H1 (cell line): ENCODE results near the gene HOXD4. TPM values are rescaled to one million over a fixed set of nuclear protein-coding genes. Genes with fewer than 3 reads are reported as not detected.

ENCODE experiments used
- CTCF ChIA-PET: fragments of 300-600 bp; sonication (Branson Sonifier 250); formaldehyde crosslinking; loops from one replicate; lab custom pipeline; 2021; ENCODE audit not compliant: partially characterized antibody; lab: Charles Lee
- POLR2A ChIA-PET: fragments of 300-600 bp; sonication (Branson Sonifier 250); formaldehyde crosslinking; loops from one replicate; lab custom pipeline; 2021; ENCODE audit warnings: inconsistent platforms; ENCODE audit not compliant: partially characterized antibody; lab: Charles Lee
- DNase-seq, 2 experiments: peaks; one replicate each; pipeline versions ENCODE4 v3.0.0 to v3.0.0-alpha.2; 2010 to 2022; ENCODE audit warnings: low spot score in 2 of 2, low read depth in 1 of 2, mixed read lengths in 1 of 2
- FAIRE-seq: peaks from 2 replicates; lab custom pipeline; 2011; peaks lifted over from hg19 to GRCh38; lab: Jason Lieb, UNC
- H2AFZ ChIP-seq: 2 replicates; pipeline ENCODE4 v1.8.1; 2012; ENCODE audit warnings: low read length, inconsistent platforms
- H2AK5ac ChIP-seq: 2 replicates; pipeline ENCODE4 v1.6.1; 2013; ENCODE audit warnings: low read depth, low read length
- H2BK120ac ChIP-seq: replicated peaks from 2 replicates; pipeline ENCODE3; 2013; ENCODE audit warnings: low read depth, low read length, inconsistent platforms
- H2BK12ac ChIP-seq: 2 replicates; pipeline ENCODE4 v1.6.1; 2013; ENCODE audit warnings: low read depth, low read length
- H2BK15ac ChIP-seq: 2 replicates; pipeline ENCODE4 v1.6.1; 2013; ENCODE audit warnings: low read length
- H2BK20ac ChIP-seq: 2 replicates; pipeline ENCODE4 v1.6.1; 2013; ENCODE audit warnings: low read length
- H2BK5ac ChIP-seq: 2 replicates; pipeline ENCODE4 v1.6.1; 2013; ENCODE audit warnings: low read depth, low read length
- H3K14ac ChIP-seq: 2 replicates; pipeline ENCODE4 v1.6.1; 2013; ENCODE audit warnings: inconsistent platforms; ENCODE audit not compliant: insufficient read length
- H3K18ac ChIP-seq: 2 replicates; pipeline ENCODE4 v1.6.1; 2013; ENCODE audit warnings: low read length; ENCODE audit errors: extremely low read depth
- H3K23ac ChIP-seq: 2 replicates; pipeline ENCODE4 v1.6.1; 2013; ENCODE audit warnings: inconsistent platforms; ENCODE audit not compliant: insufficient read length
- H3K23me2 ChIP-seq: 2 replicates; pipeline ENCODE4 v1.6.1; 2013; ENCODE audit warnings: low read depth, low read length
- H3K27ac ChIP-seq: 2 replicates; pipeline ENCODE4 v1.6.1; 2011; ENCODE audit warnings: low read depth, low read length, inconsistent platforms
- H3K27me3 ChIP-seq, 4 experiments: replicated peaks in 1 of 4; 1 replicate in 1 of 4; 2 replicates in 3 of 4; pipeline versions ENCODE4 v1.6.1 to v1.8.1; 2011 to 2013; ENCODE audit warnings: low read length in 3 of 4, mild to moderate bottlenecking in 3 of 4, inconsistent platforms in 2 of 4, mixed read lengths in 2 of 4, moderate library complexity in 1 of 4; ENCODE audit not compliant: control insufficient read depth in 3 of 4, insufficient read depth in 3 of 4; ENCODE audit errors: extremely low read depth in 1 of 4
- H3K36me3 ChIP-seq, 4 experiments: 2 replicates each; pipeline versions ENCODE4 v1.6.1 to v1.8.1; 2011 to 2013; ENCODE audit warnings: mild to moderate bottlenecking in 4 of 4, low read length in 3 of 4, moderate library complexity in 2 of 4, control low read depth in 1 of 4, inconsistent platforms in 1 of 4; ENCODE audit not compliant: insufficient read depth in 4 of 4, control insufficient read depth in 2 of 4
- H3K4ac ChIP-seq: replicated peaks from 2 replicates; pipeline ENCODE3; 2013; ENCODE audit warnings: low read length, low read depth, mixed read lengths, inconsistent platforms; ENCODE audit not compliant: insufficient read length
- H3K4me1 ChIP-seq, 4 experiments: replicated peaks in 1 of 4; 1 replicate in 1 of 4; 2 replicates in 3 of 4; pipeline versions ENCODE4 v1.6.1 to v1.8.1; 2011 to 2013; ENCODE audit warnings: low read length in 3 of 4, inconsistent platforms in 2 of 4, mixed read lengths in 1 of 4; ENCODE audit not compliant: insufficient read depth in 4 of 4, control insufficient read depth in 3 of 4
- H3K4me2 ChIP-seq, 2 experiments: 2 replicates each; pipeline versions ENCODE4 v1.6.1 to v1.8.1; 2011 to 2013; ENCODE audit warnings: low read depth in 2 of 2, low read length in 2 of 2, control low read depth in 1 of 2, inconsistent platforms in 1 of 2, mild to moderate bottlenecking in 1 of 2; ENCODE audit not compliant: insufficient read depth in 1 of 2
- H3K4me3 ChIP-seq, 4 experiments: fragments of 200-600, 300-600 bp in 1 of 4; sonication (generic), shearing (Covaris generic), sonication (Bioruptor Twin) in 1 of 4; 2 replicates each; pipeline versions ENCODE4 v1.5.1 to v1.8.1; 2011 to 2016; ENCODE audit warnings: low read length in 4 of 4, low read depth in 3 of 4, control low read depth in 2 of 4, inconsistent platforms in 2 of 4, mild to moderate bottlenecking in 2 of 4, mixed read lengths in 1 of 4, moderate library complexity in 1 of 4; ENCODE audit not compliant: insufficient read depth in 2 of 4; ENCODE audit errors: extremely low read depth in 1 of 4
- H3K56ac ChIP-seq: replicated peaks from 2 replicates; pipeline ENCODE3; 2013; ENCODE audit warnings: low read depth, mild to moderate bottlenecking, mixed read lengths, low read length, inconsistent platforms; ENCODE audit not compliant: insufficient read length
- H3K79me1 ChIP-seq: 2 replicates; pipeline ENCODE4 v1.6.1; 2013; ENCODE audit warnings: low read depth, low read length, control low read depth
- H3K79me2 ChIP-seq, 2 experiments: 2 replicates each; pipeline versions ENCODE4 v1.6.1 to v1.8.1; 2012 to 2013; ENCODE audit warnings: low read length in 2 of 2, mild to moderate bottlenecking in 2 of 2, inconsistent platforms in 1 of 2; ENCODE audit not compliant: insufficient read depth in 2 of 2, control insufficient read depth in 1 of 2
- H3K9ac ChIP-seq, 4 experiments: replicated peaks in 1 of 4; 1 replicate in 1 of 4; 2 replicates in 3 of 4; pipeline versions ENCODE4 v1.6.1 to v1.8.1; 2011 to 2013; ENCODE audit warnings: low read depth in 3 of 4, low read length in 3 of 4, control low read depth in 2 of 4, mild to moderate bottlenecking in 2 of 4, moderate library complexity in 2 of 4, inconsistent platforms in 1 of 4; ENCODE audit errors: extremely low read depth in 1 of 4
- H3K9me3 ChIP-seq, 2 experiments: 2 replicates each; pipeline versions ENCODE4 v1.6.1 to v1.8.1; 2012 to 2013; ENCODE audit warnings: mild to moderate bottlenecking in 2 of 2, moderate library complexity in 2 of 2, control low read depth in 1 of 2, inconsistent platforms in 1 of 2, low read depth in 1 of 2, low read length in 1 of 2, mixed read lengths in 1 of 2; ENCODE audit not compliant: insufficient read depth in 2 of 2
- H4K20me1 ChIP-seq, 2 experiments: replicated peaks in 1 of 2; 2 replicates each; pipeline versions ENCODE3 to v1.8.1; 2011 to 2013; ENCODE audit warnings: inconsistent platforms in 2 of 2, low read length in 2 of 2, mild to moderate bottlenecking in 1 of 2; ENCODE audit not compliant: insufficient read depth in 2 of 2, control insufficient read depth in 1 of 2
- H4K5ac ChIP-seq: 2 replicates; pipeline ENCODE4 v1.6.1; 2013; ENCODE audit warnings: low read length, low read depth, mixed read lengths, inconsistent platforms; ENCODE audit not compliant: insufficient read length
- H4K8ac ChIP-seq: 2 replicates; pipeline ENCODE4 v1.8.0; 2013; ENCODE audit warnings: mild to moderate bottlenecking, moderate library complexity, low read length, inconsistent platforms; ENCODE audit not compliant: insufficient read depth; ENCODE audit errors: extremely low read depth
- H4K91ac ChIP-seq: replicated peaks from 2 replicates; pipeline ENCODE3; 2013; ENCODE audit warnings: low read length, mixed read lengths, inconsistent platforms; ENCODE audit not compliant: insufficient read length
- BRCA1 ChIP-seq: IDR thresholded peaks from 2 replicates; pipeline ENCODE4 v1.6.1; 2012; ENCODE audit warnings: low read depth, low read length, improper control_type of control experiment
- CBX5 ChIP-seq: fragments of 300-800, 300-1000 bp; sonication (generic); IDR thresholded peaks from 2 replicates; pipeline ENCODE4 v1.7.1; 2016; ENCODE audit warnings: antibody characterized with exemption, low read length, low read depth
- CHD2 ChIP-seq: IDR thresholded peaks from 2 replicates; pipeline ENCODE4 v1.6.1; 2012; ENCODE audit warnings: low read length, improper control_type of control experiment
- EP300 ChIP-seq, 2 experiments: IDR thresholded peaks; 1 replicate in 1 of 2; 2 replicates in 1 of 2; pipeline ENCODE4 v1.6.1; 2011 to 2012; ENCODE audit warnings: low read depth in 2 of 2, low read length in 2 of 2, mild to moderate bottlenecking in 2 of 2, borderline replicate concordance in 1 of 2, inconsistent platforms in 1 of 2, moderate library complexity in 1 of 2
- HDAC2 ChIP-seq, 2 experiments: fragments of 300-600 bp in 1 of 2; sonication (generic) in 1 of 2; IDR thresholded peaks; 2 replicates each; pipeline ENCODE4 v1.6.1; 2011 to 2012; ENCODE audit warnings: low read depth in 2 of 2, low read length in 2 of 2, mild to moderate bottlenecking in 2 of 2, moderate library complexity in 2 of 2, borderline replicate concordance in 1 of 2, inconsistent platforms in 1 of 2
- JUND ChIP-seq: IDR thresholded peaks from 2 replicates; pipeline ENCODE4 v1.6.1; 2011; ENCODE audit warnings: mild to moderate bottlenecking, improper control_type of control experiment, low read length
- POLR2A ChIP-seq, 2 experiments: IDR thresholded peaks; 1 replicate in 1 of 2; 2 replicates in 1 of 2; pipeline ENCODE4 v1.6.1; 2011; ENCODE audit warnings: low read depth in 2 of 2, low read length in 2 of 2, mild to moderate bottlenecking in 2 of 2; ENCODE audit errors: control extremely low read depth in 1 of 2
- RXRA ChIP-seq: IDR thresholded peaks from 2 replicates; pipeline ENCODE4 v1.6.1; 2011; ENCODE audit warnings: low read depth, mild to moderate bottlenecking, low read length, moderate library complexity; ENCODE audit not compliant: insufficient read depth
- SP1 ChIP-seq: IDR thresholded peaks from 2 replicates; pipeline ENCODE4 v1.6.1; 2011; ENCODE audit warnings: low read depth, low read length
- TAF1 ChIP-seq: IDR thresholded peaks from 2 replicates; pipeline ENCODE4 v1.6.1; 2011; ENCODE audit warnings: mild to moderate bottlenecking, low read depth, low read length
- WGBS, 2 experiments: shearing (Covaris generic) in 1 of 2; methylation state at CpG; one replicate each; pipeline versions ENCODE4 v1.1.6 to v1.1.7; 2013 to 2015; ENCODE audit warnings: low lambda C conversion rate in 2 of 2, mixed read lengths in 2 of 2, inconsistent platforms in 1 of 2, low coverage in 1 of 2, missing lambda C conversion rate in 1 of 2; ENCODE audit not compliant: insufficient replicate concordance in 2 of 2, insufficient coverage in 1 of 2, insufficient read length in 1 of 2; ENCODE audit errors: extremely low coverage in 1 of 2, missing lambda C conversion rate in 1 of 2; 5-methylcytosine and 5-hydroxymethylcytosine counted together
- polyA plus RNA-seq, 7 experiments: library from polyadenylated mRNA; depleted of rRNA in 3 of 7; stranded (reverse) in 5 of 7; unstranded in 2 of 7; fragments of >200 nt in 5 of 7; fragments of 200-250 nt in 2 of 7; gene quantifications; 1 replicate in 5 of 7; 2 replicates in 1 of 7; 4 replicates in 1 of 7; pipeline versions ENCODE4 v1.2.1 to v1.2.3, GENCODE V29; 2011 to 2013; ENCODE audit warnings: missing spikeins in 2 of 7, mixed read lengths in 2 of 7
- total RNA-seq: library from RNA; stranded (reverse); fragmentation: NEBNext Ultra II Directional; extraction: Animal tissue kit (Norgen Biotek cat#: 25700); gene quantifications from 2 replicates; pipeline ENCODE4 v1.2.1, GENCODE V29; 2021

HOXD4 gene
- total and polyA plus RNA-seq, 2 of the 8 experiments (the other 6 are each of a cell fraction or from before 2014, with no cell fraction given) = not detected

DNA sequence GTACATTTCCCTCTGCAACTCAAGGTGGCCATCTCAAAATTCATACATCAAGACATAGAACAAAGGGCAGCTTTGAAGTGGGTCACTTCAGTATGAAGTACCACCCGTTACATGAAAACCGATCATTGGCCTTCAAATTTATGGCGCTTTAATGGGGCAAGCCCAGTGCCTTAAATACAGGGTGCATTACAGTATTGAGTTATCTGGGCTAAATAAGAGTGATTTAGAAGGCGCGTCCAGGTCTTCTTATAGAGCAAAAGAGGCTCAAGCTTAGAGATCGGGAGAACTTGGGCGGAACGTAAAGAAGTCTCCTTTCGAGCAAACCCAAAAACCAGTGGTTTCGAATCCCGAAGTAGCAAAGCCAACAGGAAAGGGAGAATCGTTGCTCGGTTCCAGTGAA lies 12.9 kb downstream of the HOXD4 start:
- H2BK15ac ChIP-seq = no peak overlapping the region
- H3K4ac ChIP-seq = no peak overlapping the region
- no peaks in the 10 kb centered on the region for H3K79me1 ChIP-seq
- peaks cover 33 to 34% of the 10 kb centered on the region in 2 experiments for H4K20me1 ChIP-seq
- no peak overlapping the region for H3K4me3 ChIP-seq
- H3K36me3 ChIP-seq = peaks cover 0 to 5% (median 0%) of the 10 kb centered on the region in 4 experiments; a peak in 1 of 8 replicates
- H2BK12ac ChIP-seq = peak overlapping the region; percentile 33; the same call in 1 of the 2 replicates
- no peak overlapping the region for H2AFZ ChIP-seq
- no peak overlapping the region for H2BK20ac ChIP-seq
- H3K27ac ChIP-seq = no peak overlapping the region
- H4K8ac ChIP-seq = no peak overlapping the region
- ChIA-PET CTCF (interaction anchor here (0.6 to 3.6 kb wide), 5 partner anchors 11 to 282 kb away, joined by 3 to 25 read pairs (median 3); no protein-coding TSS in a partner anchor), POLR2A (interaction anchor here (1.5 kb wide), 1 partner anchor 50 kb away, joined by 4 read pairs; no protein-coding TSS in a partner anchor)
- H2BK120ac ChIP-seq = no peak overlapping the region
- no peaks in the 10 kb centered on the region for H3K79me2 ChIP-seq
- H3K9ac ChIP-seq = no peak overlapping the region
- H3K27me3 ChIP-seq = peaks cover 97 to 100% (median 100%) of the 10 kb centered on the region in 4 experiments
- peaks cover 0 to 12% (median 6%) of the 10 kb centered on the region in 4 experiments; a peak in 5 of 7 replicates for H3K4me1 ChIP-seq
- peak overlapping the region in 1 of 2 experiments; percentile 38; a peak in 1 of 4 replicates for H3K4me2 ChIP-seq
- H3K56ac ChIP-seq = no peak overlapping the region
- H2BK5ac ChIP-seq = no peak overlapping the region
- H3K9me3 ChIP-seq = no peaks in the 10 kb centered on the region
- no peak overlapping the region for H3K18ac ChIP-seq
- 0 out of 2 replicates have a peak, but pooled peaks cover 2% of the 10 kb centered on the region for H3K23me2 ChIP-seq
- no peak overlapping the region for H4K5ac ChIP-seq
- no peak for DNase-seq
- 22% methylated on average over 13 of the region's 13 CpGs; no CpG with 5 or more reads in 1 of the 2 experiments for WGBS, 2 experiments
- no peak overlapping the region for H2AK5ac ChIP-seq
- no peak overlapping the region for H3K14ac ChIP-seq
- no peak overlapping the region for H4K91ac ChIP-seq
- TF ChIP-seq POLR2A (IDR thresholded peaks at IDR 0.05; ENCODE audit: control extremely low read depth in 1 of 2, low read depth in 2 of 2, low read length in 2 of 2) (no peak), RXRA (no peak), BRCA1 (no peak), HDAC2 (IDR thresholded peaks at IDR 0.05; ENCODE audit: borderline replicate concordance in 1 of 2, low read depth in 2 of 2, low read length in 2 of 2) (no peak), EP300 (IDR thresholded peaks at IDR 0.05; ENCODE audit: borderline replicate concordance in 1 of 2, low read depth in 2 of 2, low read length in 2 of 2) (no peak), CHD2 (no peak), CBX5 (no peak), TAF1 (no peak), SP1 (no peak), JUND (no peak)
- no peak overlapping the region for H3K23ac ChIP-seq
- FAIRE-seq = no peak
